GM21360 (cell line): ENCODE measurements around the gene FILIP1L.
A peak's percentile ranks its signal among the peaks of the same experiment; 100 is the strongest.

Source experiments
- ATAC-seq: cut with Tn5 transposase; IDR thresholded peaks from one replicate; pipeline ENCODE4 v1.9.1; 2021; ENCODE audit warnings: mild to moderate bottlenecking, moderate library complexity; ENCODE audit not compliant: unreplicated experiment

Gene FILIP1L

GRCh38 chr3:100045696-100046095 lies 68.6 kb downstream of the FILIP1L start:
- no peak for ATAC-seq

DNA sequence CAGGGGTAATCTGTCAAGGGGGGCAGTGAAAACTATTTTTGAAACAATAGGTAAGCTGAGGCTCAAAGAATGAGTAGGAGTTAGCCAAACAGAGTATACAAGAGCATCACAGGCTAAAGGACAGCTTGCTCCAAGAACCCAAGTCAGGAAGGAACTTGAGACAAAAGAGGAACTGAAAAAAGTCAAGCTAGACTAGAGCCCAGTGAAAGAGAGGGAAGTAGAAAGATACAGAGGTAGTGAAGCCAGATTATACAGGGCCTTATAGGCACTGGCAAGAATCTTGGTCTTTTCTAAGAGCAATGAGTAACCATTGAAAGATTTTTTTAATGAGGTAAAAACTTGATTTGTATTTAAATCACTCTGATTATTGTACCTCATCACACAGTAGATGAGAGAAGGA lies 69.9 kb downstream of the FILIP1L start:
- ATAC-seq = peak; percentile 68

- ATAC-seq = no peak
These were observed 71.0 kb downstream of the FILIP1L start for GRCh38 chr3:100043271-100043670.

DNA sequence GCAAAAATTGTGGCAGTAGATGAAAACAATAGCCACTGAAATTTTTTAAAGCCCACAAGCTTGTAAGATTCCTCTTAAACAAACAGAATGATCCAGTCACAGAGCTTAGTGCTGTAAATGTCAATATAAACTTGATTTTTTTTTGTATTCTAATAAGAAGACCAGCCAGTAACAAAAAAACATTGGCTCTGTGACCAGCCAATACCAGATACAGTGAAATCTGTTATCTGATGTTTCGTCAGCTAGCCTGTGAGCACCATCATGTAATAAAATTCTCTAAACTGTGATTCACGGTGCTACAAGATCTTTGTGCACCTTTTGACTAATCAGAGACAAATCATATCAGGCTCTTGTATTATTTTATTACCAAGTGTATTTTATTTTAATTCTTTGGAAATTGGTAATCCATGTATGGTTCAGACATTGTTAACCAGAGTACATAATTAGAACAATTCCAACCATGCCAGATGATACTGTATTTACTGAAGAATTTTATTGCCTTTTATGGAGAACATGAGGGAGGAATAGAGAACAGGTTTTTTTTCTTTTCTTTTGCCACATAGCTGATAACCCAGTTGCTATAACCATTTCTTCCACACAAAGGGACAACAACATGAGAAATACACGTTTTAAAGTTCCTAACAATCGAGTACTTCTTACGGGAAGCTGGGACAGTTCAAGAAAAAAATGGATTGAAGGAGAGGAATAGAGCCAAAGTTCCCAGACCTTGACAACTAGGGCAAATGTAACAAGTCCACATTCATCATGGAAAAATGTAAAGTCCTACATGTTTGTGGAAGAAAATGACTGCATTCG lies 71.9 kb downstream of the FILIP1L start:
- ATAC-seq = no peak

GRCh38 chr3:100041328-100041749 lies 73.0 kb downstream of the FILIP1L start:
- ATAC-seq = no peak

- no peak for ATAC-seq
These were observed 73.7 kb downstream of the FILIP1L start for GRCh38 chr3:100040451-100041225.

DNA sequence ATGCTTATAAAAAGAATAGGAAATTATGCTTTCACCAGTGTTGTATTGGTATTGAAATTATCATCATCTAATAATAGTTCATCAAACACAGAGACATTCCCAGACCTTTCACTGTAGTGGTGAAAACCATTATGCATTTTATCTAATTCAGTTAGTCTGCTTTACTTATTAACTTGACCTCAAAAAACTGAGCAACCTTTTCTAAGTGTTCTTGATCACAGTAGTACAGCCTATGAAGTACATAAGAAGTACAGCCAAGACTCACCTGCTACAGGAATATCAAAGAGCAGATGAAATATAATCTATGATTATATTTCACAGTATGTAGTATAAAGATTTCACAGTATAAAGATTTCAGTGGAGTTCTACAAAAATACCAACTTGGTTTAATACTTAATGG lies 75.2 kb downstream of the FILIP1L start:
- ATAC-seq = no peak

GRCh38 chr3:100033903-100034471 lies 80.3 kb downstream of the FILIP1L start:
- ATAC-seq = no peak

GRCh38 chr3:100033184-100033583 lies 81.1 kb downstream of the FILIP1L start:
- ATAC-seq = no peak

GRCh38 chr3:100032243-100032642 lies 82.1 kb downstream of the FILIP1L start:
- ATAC-seq = no peak

GRCh38 chr3:100030914-100031425 lies 83.3 kb downstream of the FILIP1L start:
- no peak for ATAC-seq

DNA sequence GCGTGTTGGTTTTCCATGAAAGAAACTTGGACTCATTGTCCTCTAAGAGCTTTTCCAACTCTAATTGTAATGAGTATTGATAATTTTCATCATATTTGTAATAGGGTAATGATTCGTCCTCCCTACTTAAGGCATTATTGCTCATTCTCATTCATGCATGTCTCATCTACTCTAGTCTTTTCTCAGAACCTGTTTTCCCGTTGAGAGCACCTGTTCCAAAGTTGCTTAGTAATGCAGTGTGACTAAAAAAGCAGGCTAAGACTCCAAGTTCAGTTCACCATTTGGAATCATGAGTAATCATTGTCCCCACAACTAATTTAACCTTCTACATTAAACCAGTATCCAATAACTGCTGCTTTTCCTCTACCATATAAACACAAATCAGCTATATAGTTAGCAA lies 84.0 kb downstream of the FILIP1L start:
- ATAC-seq = peak; percentile 57

GRCh38 chr3:100029689-100030088 lies 84.6 kb downstream of the FILIP1L start:
- peak; percentile 46 for ATAC-seq

DNA sequence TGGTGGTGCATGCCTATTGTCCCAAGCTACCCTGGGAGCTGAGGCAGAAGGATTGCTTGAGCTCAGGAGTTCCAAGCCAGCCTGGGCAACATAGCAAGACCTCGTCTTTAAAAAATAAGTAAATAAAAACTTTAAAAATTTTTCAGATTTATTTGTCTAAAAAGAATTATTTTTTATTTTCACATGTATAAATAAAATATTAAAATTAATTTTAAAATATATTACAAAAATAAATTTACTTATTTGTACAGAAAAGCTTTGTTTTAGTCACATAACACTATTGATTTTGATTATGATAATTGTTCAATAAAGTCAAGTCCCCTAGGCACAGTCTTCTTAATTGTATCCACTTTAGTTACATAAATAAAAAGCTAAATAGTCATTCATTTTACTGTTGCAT lies 85.2 kb downstream of the FILIP1L start:
- no peak for ATAC-seq

GRCh38 chr3:100027321-100027720 lies 87.0 kb downstream of the FILIP1L start:
- no peak for ATAC-seq

DNA sequence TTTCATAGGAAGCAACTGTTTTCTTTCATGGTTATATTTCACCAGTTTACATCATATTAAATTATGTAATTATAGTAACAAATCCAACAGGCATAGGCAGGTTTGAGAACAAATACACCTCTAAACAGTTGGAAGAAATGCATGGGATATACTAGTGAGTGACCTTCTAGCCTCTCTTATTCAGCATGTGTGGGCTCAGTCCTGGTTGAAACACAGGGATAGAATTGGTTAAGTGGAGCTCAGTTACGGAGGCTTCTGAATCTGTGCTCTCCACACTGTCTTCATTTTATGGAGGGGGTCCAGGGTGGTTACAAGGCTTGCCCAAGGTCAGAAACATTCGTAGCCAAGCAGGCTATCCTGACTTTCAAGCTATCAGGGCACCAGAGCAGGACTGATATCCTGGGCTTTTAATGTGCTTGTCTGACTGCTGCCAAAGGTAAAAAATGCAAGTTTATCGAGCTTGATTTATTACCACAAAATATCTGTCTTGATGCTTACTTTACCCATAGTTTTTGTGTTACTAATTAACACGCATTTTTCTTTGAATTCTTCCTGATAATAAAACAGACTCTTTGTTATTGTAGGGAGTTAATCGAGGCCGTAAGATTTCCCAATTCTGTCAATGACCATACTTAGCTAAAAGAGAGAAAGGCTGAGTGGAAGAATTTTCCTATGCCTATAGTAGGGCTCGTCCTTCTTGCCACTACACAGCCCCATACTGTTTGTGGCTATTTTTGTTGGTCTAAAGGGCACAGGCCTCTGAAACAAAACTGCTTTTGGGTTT lies 89.6 kb downstream of the FILIP1L start:
- ATAC-seq = no peak

DNA sequence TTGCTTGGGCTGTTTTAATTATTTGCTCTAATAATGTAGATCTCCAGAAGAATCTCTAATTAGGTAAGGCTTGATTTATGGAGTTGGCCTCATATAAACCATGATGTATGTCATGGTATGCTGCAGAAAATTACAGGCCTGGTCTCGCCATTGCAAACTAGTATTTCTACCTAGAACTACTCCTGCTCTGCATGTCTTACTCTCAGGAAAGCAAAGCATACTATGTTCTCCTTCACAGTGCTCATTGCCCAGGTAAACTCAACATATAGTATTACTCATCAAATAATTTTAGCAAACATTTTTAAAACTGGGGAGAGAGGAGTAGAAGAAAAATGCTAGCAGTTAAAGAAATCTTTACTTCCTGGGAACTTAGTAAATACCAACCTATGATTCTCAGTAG lies 90.7 kb downstream of the FILIP1L start:
- ATAC-seq = no peak

DNA sequence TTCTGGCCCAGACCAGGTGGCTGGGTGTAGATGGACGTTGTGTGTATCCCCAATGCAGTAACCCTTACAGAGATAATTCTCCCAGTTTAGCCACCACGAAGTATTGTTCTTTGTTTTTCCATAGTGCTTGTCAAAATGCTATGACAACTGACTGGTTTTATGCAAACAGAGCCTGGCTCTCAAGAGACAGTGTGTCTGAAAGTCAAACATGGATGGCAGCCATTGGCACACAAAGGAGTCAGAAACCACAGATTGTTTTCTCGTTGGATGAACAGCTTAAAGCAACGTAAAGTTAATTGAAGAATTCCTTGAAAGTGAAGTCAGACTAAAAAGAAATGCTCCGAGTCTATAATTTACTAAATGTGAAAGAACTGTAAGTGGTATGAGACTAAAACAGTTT lies 91.2 kb downstream of the FILIP1L start:
- ATAC-seq = no peak

GRCh38 chr3:100022506-100022905 lies 91.8 kb downstream of the FILIP1L start:
- no peak for ATAC-seq

DNA sequence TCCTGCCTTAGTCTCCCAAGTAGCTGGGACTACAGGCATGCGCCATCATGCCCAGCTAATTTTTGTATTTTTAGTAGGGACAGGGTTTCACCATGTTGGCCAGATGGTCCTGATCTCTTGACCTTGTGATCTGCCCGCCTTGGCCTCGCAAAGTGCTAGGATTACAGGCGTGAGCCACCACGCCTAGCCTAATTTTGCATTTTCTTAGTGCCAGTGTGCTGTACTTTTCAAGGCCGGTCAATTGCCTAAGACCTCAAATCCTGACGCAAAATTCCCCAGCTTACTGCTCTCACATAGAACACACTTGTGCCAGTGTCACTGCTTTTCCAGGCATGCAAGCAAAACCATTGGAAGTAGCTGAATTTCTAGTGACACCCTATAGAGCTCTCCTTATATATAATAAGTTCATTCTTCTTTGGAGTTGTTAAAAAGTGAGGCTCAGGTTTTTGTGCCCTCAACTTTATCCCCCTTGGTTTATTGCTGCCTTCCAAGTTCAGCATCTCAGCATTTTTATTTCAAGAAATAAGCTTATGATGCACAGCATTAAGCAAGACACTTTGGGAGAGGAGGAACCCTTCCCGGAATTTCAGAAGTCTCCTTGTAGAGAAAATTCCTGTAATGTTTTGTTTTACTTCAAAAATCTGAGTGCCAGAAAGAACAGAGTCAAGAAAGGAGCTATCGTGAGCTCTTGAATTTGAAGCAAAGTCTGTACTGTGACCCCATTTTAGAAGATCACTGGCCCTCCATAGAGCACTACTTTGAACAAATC lies 93.2 kb downstream of the FILIP1L start:
- ATAC-seq = no peak
